MCF 10A (cell line): Measurements from ENCODE around the gene ZNF592. TPM values are rescaled to one million over a fixed set of nuclear protein-coding genes. Genes with fewer than 3 reads are reported as not detected.

Source experiments
- BruUV-seq: library from RNA; stranded (reverse); fragments of 400-500 nt; replicated peaks from 2 replicates; lab custom pipeline; 2021; lab: Mats Ljungman, UMichigan
- CTCF ChIA-PET: fragments of 300-600 bp; sonication (Branson Sonifier 250); formaldehyde crosslinking; extraction: SDS; loops from one replicate; lab custom pipeline; 2021; ENCODE audit warnings: antibody characterized with exemption, inconsistent platforms; lab: Yijun Ruan, JAX
- POLR2A ChIA-PET: fragments of 300-600, 350-650 bp; sonication (Branson Sonifier 250); formaldehyde crosslinking; extraction: SDS; loops from one replicate; lab custom pipeline; 2020; ENCODE audit warnings: antibody characterized with exemption, inconsistent platforms; lab: Yijun Ruan, JAX
- DNase-seq: peaks from one replicate; pipeline ENCODE4 v3.0.0-alpha.2; 2018; ENCODE audit not compliant: unreplicated experiment
- H3K27ac Mint-ChIP-seq: one replicate; pipeline ENCODE4 v1.8.0; 2022; ENCODE audit warnings: mild to moderate bottlenecking, low read depth, mixed read lengths; ENCODE audit not compliant: unreplicated experiment
- H3K27me3 Mint-ChIP-seq: one replicate; pipeline ENCODE4 v1.8.0; 2022; ENCODE audit warnings: mixed read lengths; ENCODE audit not compliant: insufficient read depth, unreplicated experiment
- H3K36me3 Mint-ChIP-seq: one replicate; pipeline ENCODE4 v1.8.0; 2022; ENCODE audit warnings: mild to moderate bottlenecking, moderate library complexity, mixed read lengths; ENCODE audit not compliant: insufficient read depth, unreplicated experiment
- H3K4me1 Mint-ChIP-seq: one replicate; pipeline ENCODE4 v1.8.0; 2022; ENCODE audit warnings: mixed read lengths; ENCODE audit not compliant: insufficient read depth, unreplicated experiment
- H3K4me3 Mint-ChIP-seq: one replicate; pipeline ENCODE4 v1.8.0; 2022; ENCODE audit warnings: mild to moderate bottlenecking, moderate library complexity, mixed read lengths; ENCODE audit not compliant: unreplicated experiment
- H3K9me3 Mint-ChIP-seq: one replicate; pipeline ENCODE4 v1.8.0; 2022; ENCODE audit warnings: mixed read lengths; ENCODE audit not compliant: unreplicated experiment
- intact Hi-C: fragments of 100-400 bp; cut with micrococcal nuclease; formaldehyde crosslinking; loops from 2 replicates; pipeline ENCODE4 v1.14.1; 2022
- total RNA-seq: library from RNA; stranded (reverse); gene quantifications from 2 replicates; pipeline ENCODE4 v1.2.3, GENCODE V29; 2022
- TF ChIP-seq, protein P1 (sequence below): fragments of 200-600 bp; IDR thresholded peaks from one replicate; pipeline ENCODE4 v1.8.0; 2022; ENCODE audit warnings: antibody characterized with exemption, mild to moderate bottlenecking; ENCODE audit not compliant: unreplicated experiment

ZNF592 gene
- total RNA-seq, 1 experiment from 2014 or later: 27.5 TPM

DNA sequence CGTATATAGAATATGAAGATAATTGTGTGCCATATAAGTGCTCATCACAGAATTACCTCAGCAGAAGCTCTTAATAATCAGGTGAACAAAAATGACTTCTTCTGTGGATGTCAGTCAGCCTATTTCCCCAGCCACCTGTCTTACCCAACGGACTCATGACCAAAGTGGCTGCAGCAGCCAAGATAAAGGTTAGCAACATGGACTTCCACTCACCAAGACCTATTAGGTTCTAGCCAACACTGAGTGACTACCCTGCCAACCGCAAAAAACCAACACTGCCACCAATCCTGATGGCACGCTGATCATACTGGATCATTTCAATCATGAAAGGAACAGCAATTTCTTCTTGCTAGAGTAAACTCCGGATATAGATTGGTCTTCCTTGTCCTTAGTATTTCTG, 44.6 kb upstream of the ZNF592 start:
- no peak for DNase-seq
- no peaks in the 10 kb centered on the region for H3K9me3 Mint-ChIP-seq
- no TSS peak for BruUV-seq
- H3K4me3 Mint-ChIP-seq: no peak overlapping the region
- H3K27me3 Mint-ChIP-seq: no peaks in the 10 kb centered on the region
- H3K4me1 Mint-ChIP-seq: no peaks in the 10 kb centered on the region
- ChIA-PET CTCF (interaction anchor here (0.6 kb wide), 1 partner anchor 75 kb away, joined by 4 read pairs; no protein-coding TSS in a partner anchor), POLR2A (interaction anchor here (0.6 to 5.9 kb wide), 2 partner anchors 12 to 49 kb away, joined by 3 to 48 read pairs; partner anchors contain the start of gene SEC11A)
- intact Hi-C loops: no loop called here
- TF ChIP-seq, protein P1, sequence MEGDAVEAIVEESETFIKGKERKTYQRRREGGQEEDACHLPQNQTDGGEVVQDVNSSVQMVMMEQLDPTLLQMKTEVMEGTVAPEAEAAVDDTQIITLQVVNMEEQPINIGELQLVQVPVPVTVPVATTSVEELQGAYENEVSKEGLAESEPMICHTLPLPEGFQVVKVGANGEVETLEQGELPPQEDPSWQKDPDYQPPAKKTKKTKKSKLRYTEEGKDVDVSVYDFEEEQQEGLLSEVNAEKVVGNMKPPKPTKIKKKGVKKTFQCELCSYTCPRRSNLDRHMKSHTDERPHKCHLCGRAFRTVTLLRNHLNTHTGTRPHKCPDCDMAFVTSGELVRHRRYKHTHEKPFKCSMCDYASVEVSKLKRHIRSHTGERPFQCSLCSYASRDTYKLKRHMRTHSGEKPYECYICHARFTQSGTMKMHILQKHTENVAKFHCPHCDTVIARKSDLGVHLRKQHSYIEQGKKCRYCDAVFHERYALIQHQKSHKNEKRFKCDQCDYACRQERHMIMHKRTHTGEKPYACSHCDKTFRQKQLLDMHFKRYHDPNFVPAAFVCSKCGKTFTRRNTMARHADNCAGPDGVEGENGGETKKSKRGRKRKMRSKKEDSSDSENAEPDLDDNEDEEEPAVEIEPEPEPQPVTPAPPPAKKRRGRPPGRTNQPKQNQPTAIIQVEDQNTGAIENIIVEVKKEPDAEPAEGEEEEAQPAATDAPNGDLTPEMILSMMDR: no peak
- no peak overlapping the region for H3K27ac Mint-ChIP-seq
- H3K36me3 Mint-ChIP-seq: peaks cover 25% of the 10 kb centered on the region

DNA sequence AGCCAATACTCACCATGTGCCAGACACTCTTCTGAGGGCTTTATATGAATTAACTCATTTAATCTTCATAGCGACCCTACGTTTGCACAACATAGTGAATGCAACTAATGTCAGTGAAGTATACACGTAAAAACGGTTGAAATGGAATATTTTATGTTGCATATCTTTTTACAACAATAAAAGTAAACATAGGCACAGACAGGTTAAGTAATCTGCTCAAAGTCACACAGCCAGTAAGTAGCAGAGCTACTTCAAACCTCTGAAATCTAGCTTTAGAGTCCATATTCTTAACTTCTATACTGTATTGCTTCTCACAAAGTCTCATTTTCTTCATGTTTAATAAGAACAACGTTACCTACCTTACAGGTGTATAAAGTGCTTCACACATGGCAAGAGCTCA, 34.0 kb upstream of the ZNF592 start:
- TF ChIP-seq, protein P1: no peak
- peaks cover 35% of the 10 kb centered on the region for H3K36me3 Mint-ChIP-seq
- peak overlapping the region; percentile 85 for H3K27ac Mint-ChIP-seq
- peak overlapping the region; percentile 83 for H3K4me3 Mint-ChIP-seq
- intact Hi-C loops: no loop called here
- CTCF ChIA-PET: interaction anchor here (1.1 to 2.6 kb wide), 6 partner anchors 16 to 214 kb away, joined by 3 to 13 read pairs (median 6); no protein-coding TSS in a partner anchor
- DNase-seq: no peak
- H3K27me3 Mint-ChIP-seq: no peaks in the 10 kb centered on the region
- POLR2A ChIA-PET: interaction anchor here (0.6 to 5.9 kb wide), 18 partner anchors 10 to 648 kb away, joined by 3 to 105 read pairs (median 6); partner anchors contain the start of genes WDR73 and ZNF592
- no peaks in the 10 kb centered on the region for H3K9me3 Mint-ChIP-seq
- peaks cover 6% of the 10 kb centered on the region for H3K4me1 Mint-ChIP-seq
- no TSS peak for BruUV-seq

- no peak for DNase-seq
- BruUV-seq: no TSS peak
- Mint-ChIP-seq H3K4me1 (peaks cover 6% of the 10 kb centered on the region), H3K27ac (peak overlapping the region; percentile 85), H3K36me3 (peaks cover 30% of the 10 kb centered on the region), H3K4me3 (peak overlapping the region; percentile 83), H3K27me3 (no peaks in the 10 kb centered on the region), H3K9me3 (no peaks in the 10 kb centered on the region)
- TF ChIP-seq, protein P1: no peak
- ChIA-PET CTCF (interaction anchor here (1.1 to 2.6 kb wide), 6 partner anchors 16 to 214 kb away, joined by 3 to 13 read pairs (median 6); no protein-coding TSS in a partner anchor), POLR2A (interaction anchor here (0.6 to 5.9 kb wide), 23 partner anchors 10 to 647 kb away, joined by 3 to 105 read pairs (median 6); partner anchors contain the start of genes WDR73 and ZNF592)
- intact Hi-C loops: loop anchor here (5.0 kb wide), 1 partner anchor 212 kb away; no protein-coding TSS in a partner anchor
These were observed 33.6 kb upstream of the ZNF592 start for GRCh38 chr15:84714821-84715220.

- no peaks in the 10 kb centered on the region for H3K27me3 Mint-ChIP-seq
- H3K36me3 Mint-ChIP-seq: peaks cover 23% of the 10 kb centered on the region
- peaks cover 6% of the 10 kb centered on the region for H3K4me1 Mint-ChIP-seq
- BruUV-seq: TSS peak; percentile 51
- peak; percentile 51 for DNase-seq
- no peaks in the 10 kb centered on the region for H3K9me3 Mint-ChIP-seq
- peak overlapping the region; percentile 83 for H3K4me3 Mint-ChIP-seq
- TF ChIP-seq, protein P1: no peak
- POLR2A ChIA-PET: interaction anchor here (0.5 to 5.9 kb wide), 35 partner anchors 11 to 344 kb away, joined by 3 to 105 read pairs (median 6); partner anchors contain the start of genes NMB, PDE8A, WDR73 and ZNF592
- intact Hi-C loops: loop anchor here (1.0 to 5.0 kb wide), 3 partner anchors 34 to 212 kb away; partner anchors contain the start of gene WDR73
- peak overlapping the region; percentile 85 for H3K27ac Mint-ChIP-seq
- CTCF ChIA-PET: interaction anchor here (1.3 to 2.6 kb wide), 4 partner anchors 17 to 213 kb away, joined by 3 to 13 read pairs (median 6); no protein-coding TSS in a partner anchor
These were observed 32.9 kb upstream of the ZNF592 start for GRCh38 chr15:84715441-84716035.
